Measurements from ENCODE around the gene GALNT9. TPM values are rescaled to one million over a fixed set of nuclear protein-coding genes. Genes with fewer than 3 reads are reported as not detected.

GALNT9 gene
- total RNA-seq, 2 donors from 2014 or later: 0.14 to 1.0 TPM

DNA sequence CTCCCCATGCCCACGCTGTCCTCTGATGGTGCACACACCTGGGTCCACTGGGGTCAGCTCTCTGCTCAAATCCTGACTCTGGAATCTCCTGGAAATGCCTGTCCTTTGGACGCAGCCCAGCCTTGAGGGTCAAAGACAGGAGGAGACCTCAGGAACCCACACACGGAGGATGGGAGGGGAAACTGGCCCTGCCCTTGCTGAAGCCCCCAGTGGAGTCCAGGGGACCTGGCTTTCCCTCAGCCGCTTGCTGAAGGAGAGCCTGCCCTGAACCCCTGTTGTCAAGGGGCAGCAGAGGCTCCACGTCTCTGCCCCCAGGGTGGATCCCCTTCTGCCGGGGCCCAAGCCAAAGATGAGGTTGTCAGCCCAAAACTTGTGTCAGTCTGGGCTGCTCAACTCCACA, 16.9 kb downstream of the GALNT9 start:
- no peak overlapping the region for H3K4me3 ChIP-seq
- H3K27ac ChIP-seq: no peak overlapping the region
- no peaks in the 10 kb centered on the region for H3K4me1 ChIP-seq (replicated peaks)
- TF ChIP-seq POLR2AphosphoS5 (IDR thresholded peaks at IDR 0.05) (no peak), POLR2A (IDR thresholded peaks at IDR 0.05) (no peak)
- TF ChIP-seq, protein P1, sequence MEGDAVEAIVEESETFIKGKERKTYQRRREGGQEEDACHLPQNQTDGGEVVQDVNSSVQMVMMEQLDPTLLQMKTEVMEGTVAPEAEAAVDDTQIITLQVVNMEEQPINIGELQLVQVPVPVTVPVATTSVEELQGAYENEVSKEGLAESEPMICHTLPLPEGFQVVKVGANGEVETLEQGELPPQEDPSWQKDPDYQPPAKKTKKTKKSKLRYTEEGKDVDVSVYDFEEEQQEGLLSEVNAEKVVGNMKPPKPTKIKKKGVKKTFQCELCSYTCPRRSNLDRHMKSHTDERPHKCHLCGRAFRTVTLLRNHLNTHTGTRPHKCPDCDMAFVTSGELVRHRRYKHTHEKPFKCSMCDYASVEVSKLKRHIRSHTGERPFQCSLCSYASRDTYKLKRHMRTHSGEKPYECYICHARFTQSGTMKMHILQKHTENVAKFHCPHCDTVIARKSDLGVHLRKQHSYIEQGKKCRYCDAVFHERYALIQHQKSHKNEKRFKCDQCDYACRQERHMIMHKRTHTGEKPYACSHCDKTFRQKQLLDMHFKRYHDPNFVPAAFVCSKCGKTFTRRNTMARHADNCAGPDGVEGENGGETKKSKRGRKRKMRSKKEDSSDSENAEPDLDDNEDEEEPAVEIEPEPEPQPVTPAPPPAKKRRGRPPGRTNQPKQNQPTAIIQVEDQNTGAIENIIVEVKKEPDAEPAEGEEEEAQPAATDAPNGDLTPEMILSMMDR (IDR thresholded peaks at IDR 0.05): no peak
- DNase-seq (ENCODE audit: low spot score): no peak
- no peaks in the 10 kb centered on the region for H3K9me3 ChIP-seq
- peaks cover 3% of the 10 kb centered on the region for H3K27me3 ChIP-seq (replicated peaks; ENCODE audit: insufficient read depth)
- intact Hi-C loops (cut with DNase I): no loop called here
- WGBS: 90% methylated on average over 6 of the region's 6 CpGs
- H3K36me3 ChIP-seq: no peaks in the 10 kb centered on the region

DNA sequence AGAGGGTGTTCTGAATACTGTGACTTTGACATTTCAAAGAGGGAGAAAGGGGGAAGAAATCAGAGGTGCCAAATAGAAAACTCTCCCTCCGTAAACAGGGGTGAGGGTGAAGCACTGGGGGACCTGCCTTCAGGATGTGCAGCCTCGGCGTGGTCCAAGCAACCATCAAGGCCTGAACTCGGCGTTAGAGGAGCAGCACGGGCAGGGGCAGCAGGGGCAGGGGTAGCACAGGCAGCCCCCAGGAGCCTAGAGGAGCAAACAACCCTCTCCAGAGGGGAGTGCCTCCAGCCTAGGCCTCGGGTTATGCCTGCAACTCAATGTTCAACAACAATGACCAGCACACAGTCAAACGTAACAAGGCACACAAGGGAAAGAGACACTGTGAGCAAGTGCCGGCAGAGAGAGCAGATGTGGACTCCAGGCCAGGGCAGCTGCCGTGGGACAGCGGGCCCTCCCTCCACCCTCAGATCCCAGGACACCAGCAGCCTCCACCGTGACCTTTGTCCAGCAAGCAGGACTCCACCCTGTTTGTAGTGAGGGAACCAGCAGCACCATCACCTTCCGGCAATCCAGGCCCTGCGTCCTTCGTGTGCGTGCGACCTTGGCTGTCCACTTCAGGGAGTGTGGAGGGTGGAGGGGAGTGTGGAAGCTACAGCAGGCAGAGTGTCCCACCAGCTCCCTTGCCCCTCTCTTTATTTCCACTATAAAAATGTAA, 18.0 kb downstream of the GALNT9 start:
- DNase-seq (ENCODE audit: low spot score): no peak

DNA sequence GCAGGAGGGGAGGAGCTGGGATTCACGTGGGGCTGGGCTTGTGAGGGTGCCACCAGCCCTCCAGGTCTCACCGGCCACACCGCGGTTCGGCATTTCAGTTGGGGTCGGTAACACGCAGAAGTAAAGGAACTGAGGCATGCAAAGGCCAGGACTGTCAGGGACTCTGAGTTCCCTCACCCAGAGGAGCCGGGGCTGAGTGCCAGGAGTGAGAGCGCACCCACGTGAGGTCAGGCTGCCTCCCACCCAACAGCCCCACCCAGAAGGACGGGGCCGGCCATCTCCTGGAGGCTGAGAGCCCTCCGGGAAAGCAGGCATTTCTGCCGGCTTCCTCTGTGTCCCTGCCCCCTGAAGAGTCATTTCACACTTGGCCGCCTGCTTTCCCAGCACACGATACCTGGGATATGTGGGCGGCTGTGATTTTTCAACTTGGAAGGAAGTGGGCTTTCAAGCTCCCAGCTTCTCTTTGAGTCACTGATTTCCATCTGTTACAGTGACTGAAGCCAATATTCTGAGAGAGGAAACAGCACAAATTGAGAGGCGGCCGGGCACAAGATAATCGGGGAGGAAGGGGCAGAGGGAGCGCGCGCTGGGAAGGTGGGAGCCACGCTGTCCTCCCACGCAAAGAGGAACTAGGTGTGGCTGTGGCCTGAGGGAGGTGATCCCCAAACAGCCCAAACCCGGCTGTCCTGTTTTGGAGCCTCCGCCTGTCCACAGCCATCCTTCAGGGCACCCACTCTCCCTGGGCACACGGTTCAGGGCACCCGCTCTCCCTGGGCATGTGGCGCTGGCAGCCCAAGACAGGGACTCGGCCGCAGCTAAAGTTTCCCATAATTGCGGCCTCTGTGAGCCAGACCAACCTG, 19.0 kb downstream of the GALNT9 start:
- WGBS: 52% methylated on average over 33 of the region's 33 CpGs
- H3K9me3 ChIP-seq: no peaks in the 10 kb centered on the region
- H3K27ac ChIP-seq: no peak overlapping the region
- no peaks in the 10 kb centered on the region for H3K4me1 ChIP-seq (replicated peaks)
- no peak overlapping the region for H3K4me3 ChIP-seq
- DNase-seq (ENCODE audit: low spot score): no peak
- H3K27me3 ChIP-seq (replicated peaks; ENCODE audit: insufficient read depth): no peaks in the 10 kb centered on the region
- intact Hi-C loops (cut with DNase I): no loop called here
- H3K36me3 ChIP-seq: no peaks in the 10 kb centered on the region
- TF ChIP-seq, protein P1 (IDR thresholded peaks at IDR 0.05): no peak
- TF ChIP-seq POLR2AphosphoS5 (IDR thresholded peaks at IDR 0.05) (no peak), POLR2A (IDR thresholded peaks at IDR 0.05) (no peak)

More for the DNA sequence above, 18.0 kb downstream of the GALNT9 start:
- WGBS: 87% methylated on average over 17 of the region's 17 CpGs
- peaks cover 3% of the 10 kb centered on the region for H3K27me3 ChIP-seq (replicated peaks; ENCODE audit: insufficient read depth)
- no peaks in the 10 kb centered on the region for H3K4me1 ChIP-seq (replicated peaks)
- TF ChIP-seq POLR2AphosphoS5 (IDR thresholded peaks at IDR 0.05): no peak
- no peak for TF ChIP-seq POLR2A (IDR thresholded peaks at IDR 0.05)
- TF ChIP-seq, protein P1 (IDR thresholded peaks at IDR 0.05): no peak
- no peaks in the 10 kb centered on the region for H3K36me3 ChIP-seq
- H3K4me3 ChIP-seq: no peak overlapping the region
- no peak overlapping the region for H3K27ac ChIP-seq
- H3K9me3 ChIP-seq: no peaks in the 10 kb centered on the region
- intact Hi-C loops (cut with DNase I): no loop called here

DNA sequence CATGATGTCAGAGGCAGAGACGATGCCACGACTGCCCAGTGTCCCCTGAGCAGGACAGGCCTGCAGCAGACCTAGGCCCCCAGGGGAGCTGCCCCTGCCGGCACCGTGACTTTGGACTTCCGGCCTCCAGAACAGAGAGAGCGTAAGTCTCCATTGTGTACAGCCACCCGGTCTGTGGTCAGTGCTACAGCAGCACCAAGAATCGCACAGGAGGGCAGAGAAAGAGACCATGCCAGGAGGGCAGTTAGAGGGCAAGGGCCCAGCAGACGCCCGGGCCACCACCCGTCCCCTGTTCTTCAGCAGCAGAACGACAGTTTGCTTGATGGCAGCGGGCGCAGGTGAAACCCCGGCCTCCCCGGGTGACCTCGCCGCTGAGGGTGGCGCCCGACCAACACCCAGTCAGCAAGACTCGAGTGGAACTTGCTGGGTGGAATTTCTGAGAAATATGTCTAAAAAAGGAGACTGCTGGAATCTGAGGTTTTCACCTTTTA, 19.7 kb downstream of the GALNT9 start:
- TF ChIP-seq POLR2A (IDR thresholded peaks at IDR 0.05): no peak
- TF ChIP-seq, protein P1 (IDR thresholded peaks at IDR 0.05): no peak
- TF ChIP-seq POLR2AphosphoS5 (IDR thresholded peaks at IDR 0.05): no peak
- no peaks in the 10 kb centered on the region for H3K36me3 ChIP-seq
- H3K27me3 ChIP-seq (replicated peaks; ENCODE audit: insufficient read depth): no peaks in the 10 kb centered on the region
- DNase-seq (ENCODE audit: low spot score): no peak
- H3K4me1 ChIP-seq (replicated peaks): no peaks in the 10 kb centered on the region
- intact Hi-C loops (cut with DNase I): no loop called here
- H3K4me3 ChIP-seq: no peak overlapping the region
- 85% methylated on average over 21 of the region's 21 CpGs for WGBS
- H3K9me3 ChIP-seq: no peaks in the 10 kb centered on the region
- H3K27ac ChIP-seq: no peak overlapping the region

Measured in prostate gland (tissue), 2 donors.